Fibroblast of skin of right biceps (primary cell): ENCODE results near the gene IFNL1.
"Not testable (repeated sequence)": the region's sequence is repeated elsewhere in the genome, so short reads cannot be mapped to it uniquely, and the experiment has no call there.

Source experiments
- DNase-seq: peaks from one replicate; pipeline ENCODE4 v3.0.0-alpha.2; 2013

The IFNL1 gene

GRCh38 chr19:39270036-39270871 lies 26.0 kb upstream of the IFNL1 start:
- DNase-seq = no peak

- not testable (repeated sequence) for DNase-seq
These were observed 22.3 kb upstream of the IFNL1 start for GRCh38 chr19:39273859-39274258.

DNA sequence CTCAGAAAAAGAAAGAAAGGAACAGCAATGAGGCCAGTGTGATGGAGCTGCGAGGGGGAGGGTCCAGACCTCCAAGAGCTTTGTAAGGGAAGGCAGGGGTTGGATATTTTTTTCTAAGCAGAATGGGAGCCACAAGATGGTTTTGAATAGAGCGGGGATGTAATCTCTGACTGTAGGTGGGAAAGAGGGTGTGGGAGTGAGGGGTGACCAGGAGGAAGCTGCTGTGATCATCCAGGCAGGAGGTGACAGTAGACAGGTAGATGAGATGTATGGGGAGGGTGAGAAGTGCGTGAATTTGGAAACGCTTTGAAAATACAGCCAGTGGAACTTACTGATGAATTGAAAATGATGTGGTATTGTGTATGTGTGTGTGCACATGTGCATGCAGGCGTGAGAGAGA lies 20.6 kb upstream of the IFNL1 start:
- no peak for DNase-seq

DNA sequence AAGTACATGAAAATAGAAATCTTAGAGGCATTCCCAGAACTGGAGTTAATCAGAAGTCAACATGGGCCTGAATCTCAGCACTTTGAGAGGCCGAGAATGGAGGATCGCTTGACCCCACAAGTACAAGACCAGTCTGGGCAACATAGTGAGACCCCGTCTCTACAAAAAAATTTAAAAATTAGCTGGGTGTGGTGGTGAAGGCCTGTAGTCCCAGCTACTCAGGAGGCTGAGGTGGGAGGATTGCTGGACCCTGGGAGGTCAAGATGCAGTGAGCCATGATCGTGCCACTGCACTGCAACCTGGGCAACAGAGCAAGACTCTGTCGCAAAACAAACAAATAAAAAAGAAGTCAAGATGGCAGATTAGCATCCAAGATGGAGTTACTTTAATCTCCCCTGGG lies 19.5 kb upstream of the IFNL1 start:
- DNase-seq = no peak

GRCh38 chr19:39277598-39277997 lies 18.6 kb upstream of the IFNL1 start:
- no peak for DNase-seq

DNA sequence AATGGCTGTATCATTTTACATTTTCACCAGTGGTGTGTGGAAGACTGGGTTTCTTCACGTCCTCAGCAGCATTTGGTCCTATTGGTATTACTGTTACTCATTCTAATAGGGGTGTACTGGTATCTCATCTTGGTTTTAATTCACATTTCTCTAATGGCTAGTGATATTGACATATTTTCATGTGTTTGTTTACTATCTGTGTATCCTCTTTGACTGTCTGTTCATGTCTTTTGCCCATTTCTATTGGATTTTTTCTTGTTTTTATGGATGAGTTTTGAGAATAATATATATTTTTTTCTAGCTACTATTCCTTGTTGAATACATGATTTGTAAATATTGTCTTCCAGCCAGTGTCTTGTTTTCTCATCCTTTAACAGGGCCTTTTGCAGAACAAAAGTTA lies 14.2 kb upstream of the IFNL1 start:
- no peak for DNase-seq

DNA sequence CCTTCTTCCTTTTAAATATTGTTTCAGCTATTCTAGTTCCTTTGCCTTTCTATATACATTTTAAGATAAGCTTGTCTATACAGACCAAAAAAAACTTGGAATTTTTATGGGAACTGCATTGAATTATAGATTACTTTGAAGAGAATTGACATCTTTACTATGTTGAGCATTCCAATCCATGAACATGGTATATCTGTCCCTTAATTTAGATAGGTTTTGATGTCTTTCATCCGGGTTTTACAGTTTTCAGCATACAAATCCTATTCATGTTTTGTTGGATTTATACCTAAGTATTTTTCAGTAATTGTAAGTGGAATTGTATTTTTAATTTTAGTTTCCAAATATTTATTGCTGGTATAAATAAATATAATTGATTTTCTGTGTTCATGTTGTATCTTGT lies 12.2 kb upstream of the IFNL1 start:
- DNase-seq = no peak

DNA sequence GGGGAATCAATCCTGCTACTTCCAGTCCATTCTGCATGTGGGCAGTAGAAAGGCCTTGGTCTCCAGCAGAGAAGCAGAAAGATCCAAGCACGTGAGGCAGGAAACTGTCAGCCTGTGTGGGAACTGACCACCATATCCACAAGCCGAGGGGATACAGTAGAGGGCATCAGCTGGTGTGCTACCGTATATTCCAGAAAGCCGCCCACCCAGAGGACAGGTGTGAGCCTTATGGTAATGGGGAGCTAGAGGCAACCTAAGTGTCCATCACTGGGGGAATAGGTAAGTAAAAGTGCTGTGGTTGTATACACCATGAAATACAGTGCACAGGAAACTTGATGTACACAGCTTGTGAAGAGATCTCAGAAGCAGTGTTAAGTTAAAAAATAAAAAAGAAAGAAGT lies 2.8 kb upstream of the IFNL1 start:
- DNase-seq = no peak

DNA sequence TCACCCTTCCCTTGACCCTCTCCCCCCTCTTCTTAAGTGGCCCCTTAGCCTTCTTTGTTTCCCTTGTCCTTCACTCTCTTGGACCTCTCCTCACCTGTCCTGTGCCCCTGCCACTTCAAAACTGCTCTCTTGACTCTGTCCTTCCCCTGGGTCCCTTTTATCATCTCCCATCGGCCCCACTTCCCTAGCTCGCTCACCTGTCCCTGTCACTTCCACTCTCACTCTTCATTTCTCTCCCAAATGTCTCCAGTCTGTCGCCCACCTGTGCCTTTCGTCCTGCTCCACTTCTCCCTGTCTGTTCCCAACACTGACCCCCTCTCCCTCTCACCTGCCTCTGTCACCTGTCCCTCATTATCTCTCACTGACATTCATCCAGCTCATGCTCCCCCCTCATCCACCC lies 699 bp downstream of the IFNL1 start:
- no peak for DNase-seq

DNA sequence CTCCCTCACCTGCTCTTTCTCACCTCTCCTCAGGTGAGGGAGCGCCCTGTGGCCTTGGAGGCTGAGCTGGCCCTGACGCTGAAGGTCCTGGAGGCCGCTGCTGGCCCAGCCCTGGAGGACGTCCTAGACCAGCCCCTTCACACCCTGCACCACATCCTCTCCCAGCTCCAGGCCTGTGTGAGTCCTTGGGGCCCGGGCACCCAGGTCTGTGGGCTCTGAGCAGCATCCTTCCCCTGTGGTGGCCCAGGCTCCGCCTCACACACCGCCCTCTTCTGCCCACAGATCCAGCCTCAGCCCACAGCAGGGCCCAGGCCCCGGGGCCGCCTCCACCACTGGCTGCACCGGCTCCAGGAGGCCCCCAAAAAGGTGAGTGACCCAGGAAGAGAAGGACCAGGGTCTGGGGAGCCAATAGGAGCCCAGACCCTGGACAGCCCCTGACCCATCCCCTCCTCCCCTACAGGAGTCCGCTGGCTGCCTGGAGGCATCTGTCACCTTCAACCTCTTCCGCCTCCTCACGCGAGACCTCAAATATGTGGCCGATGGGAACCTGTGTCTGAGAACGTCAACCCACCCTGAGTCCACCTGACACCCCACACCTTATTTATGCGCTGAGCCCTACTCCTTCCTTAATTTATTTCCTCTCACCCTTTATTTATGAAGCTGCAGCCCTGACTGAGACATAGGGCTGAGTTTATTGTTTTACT lies 1.9 kb downstream of the IFNL1 start:
- DNase-seq = no peak

DNA sequence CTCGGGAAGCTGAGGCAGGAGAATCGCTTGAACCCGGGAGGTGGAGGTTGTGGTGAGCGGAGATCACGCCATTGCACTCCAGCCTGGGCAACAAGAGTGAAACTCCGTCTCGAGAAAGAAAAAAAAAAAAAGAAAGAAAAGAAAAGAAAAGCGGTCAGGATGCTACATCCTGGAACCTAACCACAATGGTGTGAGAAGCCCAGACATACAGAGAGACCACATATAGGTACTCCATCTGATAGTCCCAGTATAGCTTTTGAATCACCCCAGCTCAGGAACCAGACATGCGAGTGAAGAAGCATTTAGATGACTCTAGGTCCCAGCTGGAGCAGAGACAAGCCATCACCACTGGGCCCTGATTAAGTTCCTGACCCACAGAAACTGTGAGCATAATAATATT lies 3.2 kb downstream of the IFNL1 start:
- no peak for DNase-seq

- DNase-seq = no peak
These were observed 3.6 kb downstream of the IFNL1 start for GRCh38 chr19:39299832-39300231.

- no peak for DNase-seq
These were observed 4.8 kb downstream of the IFNL1 start for GRCh38 chr19:39301021-39301420.

GRCh38 chr19:39301562-39301961 lies 5.4 kb downstream of the IFNL1 start:
- DNase-seq = no peak

- no peak for DNase-seq
These were observed 7.4 kb downstream of the IFNL1 start for GRCh38 chr19:39303373-39304184.

DNA sequence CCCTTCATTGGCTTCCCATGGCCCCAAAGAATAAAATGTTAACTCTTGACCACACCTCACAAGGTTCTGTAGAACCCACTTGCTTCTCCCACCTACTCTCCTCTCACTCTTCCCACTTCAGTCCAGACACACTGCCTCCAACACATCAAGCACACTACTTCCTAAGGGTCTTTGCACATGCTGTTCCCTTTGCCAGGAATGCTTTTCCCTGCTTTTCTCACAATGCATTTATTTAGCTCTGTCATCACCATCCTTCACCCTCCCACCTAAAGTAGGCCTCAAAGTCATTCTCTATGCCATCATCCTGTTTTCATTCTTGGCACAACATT lies 7.9 kb downstream of the IFNL1 start:
- DNase-seq = no peak

GRCh38 chr19:39304701-39305571 lies 8.7 kb downstream of the IFNL1 start:
- no peak for DNase-seq

DNA sequence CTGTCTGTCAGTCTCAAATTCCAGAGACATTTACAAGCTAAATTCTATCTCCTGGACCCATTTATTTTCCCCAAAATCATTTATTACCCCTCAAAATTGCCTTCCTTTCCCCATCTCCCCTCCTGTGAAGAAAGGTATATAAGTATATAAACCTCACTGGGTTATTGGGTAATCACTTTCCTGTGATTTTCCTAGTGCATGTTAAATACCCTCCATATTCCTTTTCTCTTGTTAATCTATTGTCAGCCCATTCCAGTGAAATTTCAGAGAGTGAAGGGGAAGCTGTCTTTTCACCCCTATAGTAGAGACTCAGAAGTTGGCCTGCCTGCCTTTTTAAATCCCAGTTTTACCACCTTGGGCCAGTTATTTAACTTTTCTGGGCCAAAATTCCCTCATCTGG lies 9.9 kb downstream of the IFNL1 start:
- DNase-seq = no peak

GRCh38 chr19:39307046-39307821 lies 11.0 kb downstream of the IFNL1 start:
- DNase-seq = no peak

DNA sequence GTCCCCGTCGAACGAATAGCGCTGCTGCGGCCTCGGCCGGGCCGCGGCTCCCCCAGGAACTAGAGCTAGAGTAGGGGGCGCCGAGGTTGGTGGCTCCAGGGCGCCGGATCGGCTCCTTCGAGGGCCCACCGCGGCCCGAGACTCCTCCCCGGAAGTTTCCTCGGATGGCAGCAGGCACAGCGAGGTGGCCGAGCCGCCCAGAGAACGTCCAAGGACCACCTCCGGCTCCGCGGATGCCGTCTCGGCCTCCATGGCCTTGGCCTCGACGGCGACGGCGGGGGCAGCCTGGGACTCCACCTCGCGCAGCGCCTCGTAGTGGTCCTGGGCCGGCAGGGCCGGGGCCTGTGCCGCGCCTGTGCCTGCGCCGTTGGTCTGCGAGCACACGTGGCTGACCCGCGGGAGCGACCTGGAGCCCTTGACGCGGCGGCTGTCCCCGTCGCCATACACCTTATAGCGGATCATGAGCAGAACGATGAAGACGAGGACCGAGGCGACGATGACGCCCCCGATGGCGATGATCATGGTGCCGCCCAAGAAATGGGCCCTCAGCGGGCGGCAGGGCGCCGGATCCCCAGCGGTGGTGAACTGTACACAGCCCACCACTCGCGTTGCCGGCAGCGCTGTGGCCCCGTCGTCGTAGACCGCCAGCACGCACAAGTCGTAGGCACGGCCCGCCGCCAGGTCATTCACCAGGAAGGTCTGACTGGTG lies 11.8 kb downstream of the IFNL1 start:
- no peak for DNase-seq
